Neural cell (in vitro differentiated cells): ENCODE data around the gene RXRB.

Experiments used
- CTCF ChIP-seq: fragments of 450-650 bp; IDR thresholded peaks from 2 replicates; pipeline ENCODE4 v1.5.1; 2014; ENCODE audit warnings: antibody characterized with exemption, mild to moderate bottlenecking, moderate library complexity; ENCODE audit not compliant: poor library complexity, severe bottlenecking
- POLR2AphosphoS5 ChIP-seq: IDR thresholded peaks from 2 replicates; pipeline ENCODE4 v1.6.1; 2012
- RAD21 ChIP-seq: fragments of 450-650 bp; conservative IDR thresholded peaks from 2 replicates; pipeline ENCODE4 v1.6.1; 2014; ENCODE audit warnings: antibody characterized with exemption, mild to moderate bottlenecking, moderate library complexity
- TAF1 ChIP-seq: IDR thresholded peaks from 2 replicates; pipeline ENCODE4 v1.6.1; 2012; ENCODE audit warnings: low read depth

GRCh38 chr6:33177552-33178446, 22.7 kb downstream of the RXRB start:
- TF ChIP-seq TAF1 = no peak
- TF ChIP-seq POLR2AphosphoS5 = no peak
- no peak for TF ChIP-seq CTCF
- TF ChIP-seq RAD21 = no peak
